Measurements from ENCODE around the gene TSPEAR. TPM values are rescaled to one million over a fixed set of nuclear protein-coding genes. Genes with fewer than 3 reads are reported as not detected.

The TSPEAR gene
- total RNA-seq, 2 experiments from 2014 or later: not detected

GRCh38 chr21:44606495-44606894, 104.9 kb downstream of the TSPEAR start:
- Histone ChIP-seq H4K20me1 (ENCODE audit: insufficient read depth, low read length) (no peaks in the 10 kb centered on the region), H3K27ac (ENCODE audit: low read depth, low read length, poor library complexity, severe bottlenecking) (no peak overlapping the region), H3K4me3 (ENCODE audit: low read depth, low read length, poor library complexity, severe bottlenecking) (no peak overlapping the region), H3K4me1 (ENCODE audit: insufficient read depth, low read length, poor library complexity, severe bottlenecking) (no peaks in the 10 kb centered on the region), H3K9me2 (ENCODE audit: insufficient read depth, low read length) (no peaks in the 10 kb centered on the region), H2AFZ (ENCODE audit: low read length) (no peak overlapping the region), H3K79me2 (ENCODE audit: insufficient read depth, low read depth, low read length) (no peaks in the 10 kb centered on the region), H3K4me2 (ENCODE audit: low read length) (no peak overlapping the region), H3K36me3 (ENCODE audit: insufficient read depth, low read length) (no peaks in the 10 kb centered on the region), H3K9me3 (ENCODE audit: low read length) (0 out of 2 replicates have a peak, but pooled peaks cover 9% of the 10 kb centered on the region)
- BruUV-seq (replicated peaks): no TSS peak
- intact Hi-C loops (cut with micrococcal nuclease; ENCODE audit: unreplicated experiment): no loop called here
- DNase-seq (ENCODE audit: low spot score): no peak
- no peak for TF ChIP-seq EZH2phosphoT487 (IDR thresholded peaks at IDR 0.05; ENCODE audit: borderline replicate concordance, low read depth, low read length)
- no peak for TF ChIP-seq CTCF (conservative IDR thresholded peaks at IDR 0.05; ENCODE audit: low read length)
- ChIA-PET CTCF (ENCODE audit: unreplicated experiment) (no interaction called here), POLR2A (no interaction called here)

GRCh38 chr21:44603911-44604310, 107.5 kb downstream of the TSPEAR start:
- no peak for TF ChIP-seq EZH2phosphoT487 (IDR thresholded peaks at IDR 0.05; ENCODE audit: borderline replicate concordance, low read depth, low read length)
- no peak for TF ChIP-seq CTCF (conservative IDR thresholded peaks at IDR 0.05; ENCODE audit: low read length)
- Histone ChIP-seq H3K36me3 (ENCODE audit: insufficient read depth, low read length) (no peaks in the 10 kb centered on the region), H4K20me1 (ENCODE audit: insufficient read depth, low read length) (no peaks in the 10 kb centered on the region), H3K4me2 (ENCODE audit: low read length) (no peak overlapping the region), H3K79me2 (ENCODE audit: insufficient read depth, low read depth, low read length) (no peaks in the 10 kb centered on the region), H3K9me2 (ENCODE audit: insufficient read depth, low read length) (no peaks in the 10 kb centered on the region), H3K27ac (ENCODE audit: low read depth, low read length, poor library complexity, severe bottlenecking) (no peak overlapping the region), H2AFZ (ENCODE audit: low read length) (no peak overlapping the region), H3K9me3 (ENCODE audit: low read length) (no peaks in the 10 kb centered on the region), H3K4me1 (ENCODE audit: insufficient read depth, low read length, poor library complexity, severe bottlenecking) (no peaks in the 10 kb centered on the region), H3K4me3 (ENCODE audit: low read depth, low read length, poor library complexity, severe bottlenecking) (no peak overlapping the region)
- intact Hi-C loops (cut with micrococcal nuclease; ENCODE audit: unreplicated experiment): no loop called here
- ChIA-PET POLR2A (no interaction called here), CTCF (ENCODE audit: unreplicated experiment) (no interaction called here)
- BruUV-seq (replicated peaks): no TSS peak
- DNase-seq (ENCODE audit: low spot score): no peak

- H3K9me3 ChIP-seq (ENCODE audit: low read length): no peaks in the 10 kb centered on the region
- intact Hi-C loops (cut with micrococcal nuclease; ENCODE audit: unreplicated experiment): no loop called here
- no peaks in the 10 kb centered on the region for H4K20me1 ChIP-seq (ENCODE audit: insufficient read depth, low read length)
- no peaks in the 10 kb centered on the region for H3K79me2 ChIP-seq (ENCODE audit: insufficient read depth, low read depth, low read length)
- TF ChIP-seq CTCF (conservative IDR thresholded peaks at IDR 0.05; ENCODE audit: low read length): no peak
- no peak for TF ChIP-seq EZH2phosphoT487 (IDR thresholded peaks at IDR 0.05; ENCODE audit: borderline replicate concordance, low read depth, low read length)
- H3K27ac ChIP-seq (ENCODE audit: low read depth, low read length, poor library complexity, severe bottlenecking): no peak overlapping the region
- H3K9me2 ChIP-seq (ENCODE audit: insufficient read depth, low read length): no peaks in the 10 kb centered on the region
- H2AFZ ChIP-seq (ENCODE audit: low read length): no peak overlapping the region
- ChIA-PET CTCF (ENCODE audit: unreplicated experiment) (no interaction called here), POLR2A (no interaction called here)
- H3K4me1 ChIP-seq (ENCODE audit: insufficient read depth, low read length, poor library complexity, severe bottlenecking): no peaks in the 10 kb centered on the region
- BruUV-seq (replicated peaks): no TSS peak
- DNase-seq (ENCODE audit: low spot score): no peak
- H3K4me2 ChIP-seq (ENCODE audit: low read length): no peak overlapping the region
- no peak overlapping the region for H3K4me3 ChIP-seq (ENCODE audit: low read depth, low read length, poor library complexity, severe bottlenecking)
- no peaks in the 10 kb centered on the region for H3K36me3 ChIP-seq (ENCODE audit: insufficient read depth, low read length)
Measured at GRCh38 chr21:44603109-44603875, 108.1 kb downstream of the TSPEAR start.

Data from OCI-LY7 (cell line).